HL-60 (cell line): ENCODE results near the gene ZNF236.

Experiments used
- DNase-seq, 2 experiments: peaks; one replicate each; pipeline ENCODE4 v3.0.0-alpha.2; 2010 to 2020; ENCODE audit warnings: low read depth in 1 of 2, low spot score in 1 of 2
- H3K27ac ChIP-seq: fragments of 250-450 bp; sonication (Bioruptor Pico); replicated peaks from 2 replicates; pipeline ENCODE4 v1.5.1; 2020; ENCODE audit warnings: mild to moderate bottlenecking, moderate library complexity
- H3K27me3 ChIP-seq: fragments of 250-450 bp; sonication (Bioruptor Pico); 2 replicates; pipeline ENCODE4 v1.5.1; 2021; ENCODE audit warnings: mild to moderate bottlenecking, moderate library complexity; ENCODE audit not compliant: insufficient read depth, poor library complexity, severe bottlenecking
- H3K4me3 ChIP-seq: replicated peaks from 2 replicates; pipeline ENCODE4 v1.5.1; 2011; ENCODE audit warnings: mild to moderate bottlenecking, control low read depth, low read length; ENCODE audit not compliant: insufficient read depth
- GABPA ChIP-seq: IDR thresholded peaks from 2 replicates; pipeline ENCODE4 v1.6.1; 2012; ENCODE audit warnings: low read depth
- POLR2AphosphoS5 ChIP-seq: IDR thresholded peaks from 2 replicates; pipeline ENCODE4 v1.6.1; 2012; ENCODE audit warnings: low read depth
- SPI1 ChIP-seq: IDR thresholded peaks from 2 replicates; pipeline ENCODE4 v1.6.1; 2012; ENCODE audit warnings: low read depth, mild to moderate bottlenecking, borderline replicate concordance
- TF ChIP-seq, protein P1 (sequence below): IDR thresholded peaks from one replicate; pipeline ENCODE4 v1.5.1; 2011; ENCODE audit warnings: low read length, control low read depth, inconsistent platforms; ENCODE audit not compliant: insufficient read depth
- TF ChIP-seq, protein P2 (sequence below): IDR thresholded peaks from 2 replicates; pipeline ENCODE4 v1.6.1; 2012; ENCODE audit warnings: low read depth; ENCODE audit not compliant: insufficient replicate concordance

Gene ZNF236

GRCh38 chr18:76984193-76985155 is 162.1 kb downstream of the ZNF236 start:
- DNase-seq: no peak
- Histone ChIP-seq H3K27ac (no peak overlapping the region), H3K4me3 (no peak overlapping the region), H3K27me3 (no peaks in the 10 kb centered on the region)
- TF ChIP-seq POLR2AphosphoS5 (no peak), GABPA (no peak), SPI1 (no peak)
- TF ChIP-seq, protein P1, sequence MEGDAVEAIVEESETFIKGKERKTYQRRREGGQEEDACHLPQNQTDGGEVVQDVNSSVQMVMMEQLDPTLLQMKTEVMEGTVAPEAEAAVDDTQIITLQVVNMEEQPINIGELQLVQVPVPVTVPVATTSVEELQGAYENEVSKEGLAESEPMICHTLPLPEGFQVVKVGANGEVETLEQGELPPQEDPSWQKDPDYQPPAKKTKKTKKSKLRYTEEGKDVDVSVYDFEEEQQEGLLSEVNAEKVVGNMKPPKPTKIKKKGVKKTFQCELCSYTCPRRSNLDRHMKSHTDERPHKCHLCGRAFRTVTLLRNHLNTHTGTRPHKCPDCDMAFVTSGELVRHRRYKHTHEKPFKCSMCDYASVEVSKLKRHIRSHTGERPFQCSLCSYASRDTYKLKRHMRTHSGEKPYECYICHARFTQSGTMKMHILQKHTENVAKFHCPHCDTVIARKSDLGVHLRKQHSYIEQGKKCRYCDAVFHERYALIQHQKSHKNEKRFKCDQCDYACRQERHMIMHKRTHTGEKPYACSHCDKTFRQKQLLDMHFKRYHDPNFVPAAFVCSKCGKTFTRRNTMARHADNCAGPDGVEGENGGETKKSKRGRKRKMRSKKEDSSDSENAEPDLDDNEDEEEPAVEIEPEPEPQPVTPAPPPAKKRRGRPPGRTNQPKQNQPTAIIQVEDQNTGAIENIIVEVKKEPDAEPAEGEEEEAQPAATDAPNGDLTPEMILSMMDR: no peak
- TF ChIP-seq, protein P2, sequence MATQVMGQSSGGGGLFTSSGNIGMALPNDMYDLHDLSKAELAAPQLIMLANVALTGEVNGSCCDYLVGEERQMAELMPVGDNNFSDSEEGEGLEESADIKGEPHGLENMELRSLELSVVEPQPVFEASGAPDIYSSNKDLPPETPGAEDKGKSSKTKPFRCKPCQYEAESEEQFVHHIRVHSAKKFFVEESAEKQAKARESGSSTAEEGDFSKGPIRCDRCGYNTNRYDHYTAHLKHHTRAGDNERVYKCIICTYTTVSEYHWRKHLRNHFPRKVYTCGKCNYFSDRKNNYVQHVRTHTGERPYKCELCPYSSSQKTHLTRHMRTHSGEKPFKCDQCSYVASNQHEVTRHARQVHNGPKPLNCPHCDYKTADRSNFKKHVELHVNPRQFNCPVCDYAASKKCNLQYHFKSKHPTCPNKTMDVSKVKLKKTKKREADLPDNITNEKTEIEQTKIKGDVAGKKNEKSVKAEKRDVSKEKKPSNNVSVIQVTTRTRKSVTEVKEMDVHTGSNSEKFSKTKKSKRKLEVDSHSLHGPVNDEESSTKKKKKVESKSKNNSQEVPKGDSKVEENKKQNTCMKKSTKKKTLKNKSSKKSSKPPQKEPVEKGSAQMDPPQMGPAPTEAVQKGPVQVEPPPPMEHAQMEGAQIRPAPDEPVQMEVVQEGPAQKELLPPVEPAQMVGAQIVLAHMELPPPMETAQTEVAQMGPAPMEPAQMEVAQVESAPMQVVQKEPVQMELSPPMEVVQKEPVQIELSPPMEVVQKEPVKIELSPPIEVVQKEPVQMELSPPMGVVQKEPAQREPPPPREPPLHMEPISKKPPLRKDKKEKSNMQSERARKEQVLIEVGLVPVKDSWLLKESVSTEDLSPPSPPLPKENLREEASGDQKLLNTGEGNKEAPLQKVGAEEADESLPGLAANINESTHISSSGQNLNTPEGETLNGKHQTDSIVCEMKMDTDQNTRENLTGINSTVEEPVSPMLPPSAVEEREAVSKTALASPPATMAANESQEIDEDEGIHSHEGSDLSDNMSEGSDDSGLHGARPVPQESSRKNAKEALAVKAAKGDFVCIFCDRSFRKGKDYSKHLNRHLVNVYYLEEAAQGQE: no peak

DNA sequence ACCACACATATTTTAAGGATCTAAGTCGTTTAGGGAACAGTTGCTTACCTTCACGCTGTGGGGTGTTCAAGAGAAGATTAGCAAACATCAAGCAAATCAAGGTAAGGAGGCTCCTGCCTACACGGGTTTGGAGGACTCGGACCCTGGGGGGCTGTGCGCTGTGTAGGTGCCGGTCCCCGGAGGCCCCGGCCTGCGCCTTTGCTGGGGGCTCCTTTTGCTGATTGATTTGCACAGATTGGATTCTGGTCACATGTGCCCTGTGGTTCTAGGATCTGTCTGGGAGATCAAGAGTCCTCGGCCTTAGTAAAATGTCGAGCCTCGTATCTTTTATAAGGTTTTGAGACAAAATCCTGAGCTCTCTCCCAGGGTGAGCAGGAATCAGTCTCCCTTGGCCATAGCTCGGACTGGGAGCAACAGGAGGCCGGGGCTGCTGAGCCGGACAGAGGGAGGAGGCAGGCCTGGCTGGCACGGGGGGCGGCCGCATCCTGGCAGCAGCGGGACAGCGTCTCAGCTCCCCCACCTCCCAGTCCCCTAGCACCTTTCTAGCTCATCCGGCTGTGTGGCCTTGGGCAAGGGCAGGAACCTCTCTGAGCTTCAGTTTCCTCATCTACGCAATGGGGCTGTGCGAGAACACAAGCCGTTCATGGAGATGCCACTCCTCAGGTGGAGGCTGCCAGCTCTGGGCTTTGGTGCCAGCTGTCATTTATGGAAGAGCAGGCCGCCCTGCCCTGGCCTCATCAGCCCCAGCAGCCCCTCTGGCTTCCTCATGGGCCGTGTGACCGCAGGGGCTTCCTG is 163.0 kb downstream of the ZNF236 start:
- TF ChIP-seq, protein P2: no peak
- TF ChIP-seq SPI1 (no peak), GABPA (no peak), POLR2AphosphoS5 (no peak)
- TF ChIP-seq, protein P1: no peak
- no peak overlapping the region for H3K4me3 ChIP-seq
- no peak overlapping the region for H3K27ac ChIP-seq
- no peak for DNase-seq
- H3K27me3 ChIP-seq: no peaks in the 10 kb centered on the region

GRCh38 chr18:76985951-76986236 is 163.5 kb downstream of the ZNF236 start:
- Histone ChIP-seq H3K27ac (no peak overlapping the region), H3K4me3 (no peak overlapping the region), H3K27me3 (no peaks in the 10 kb centered on the region)
- no peak for DNase-seq
- TF ChIP-seq GABPA (no peak), POLR2AphosphoS5 (no peak), SPI1 (no peak)
- TF ChIP-seq, protein P1: no peak
- TF ChIP-seq, protein P2: no peak
